CD4-positive, alpha-beta T cell (primary cell): ENCODE data around the gene SUSD6. TPM values are rescaled to one million over a fixed set of nuclear protein-coding genes. Genes with fewer than 3 reads are reported as not detected.

ENCODE experiments used
- ATAC-seq: fragments of 200-7000 bp; cut with Tn5 transposase; one replicate; pipeline ENCODE4 v1.10.0; 2022; ENCODE audit warnings: mild to moderate bottlenecking; ENCODE audit not compliant: poor library complexity
- CTCF ChIA-PET: fragments of 350-600 bp; sonication (Branson Sonifier 250); formaldehyde crosslinking; loops from one replicate; lab custom pipeline; 2021; ENCODE audit warnings: antibody characterized with exemption, inconsistent platforms; lab: Charles Lee
- POLR2A ChIA-PET: fragments of 350-600 bp; sonication (Branson Sonifier 250); formaldehyde crosslinking; loops from one replicate; lab custom pipeline; 2021; ENCODE audit warnings: antibody characterized with exemption, inconsistent platforms; lab: Charles Lee
- DNase-seq, 14 experiments: peaks; one replicate each; pipeline ENCODE4 v3.0.0-alpha.2; 2013 to 2020; ENCODE audit warnings: mixed read lengths in 2 of 14
- H3K27ac ChIP-seq, 2 donors: one replicate each; pipeline versions ENCODE4 v1.5.1 to v1.7.0; 2013; ENCODE audit warnings: low read length in 2 of 2, low read depth in 1 of 2, mild to moderate bottlenecking in 1 of 2
- H3K27me3 ChIP-seq, 2 experiments: 1 replicate in 1 of 2; 2 replicates in 1 of 2; pipeline versions ENCODE4 v1.6.1 to v1.7.0; 2013; ENCODE audit warnings: low read length in 2 of 2, control low read depth in 1 of 2, mild to moderate bottlenecking in 1 of 2, moderate library complexity in 1 of 2; ENCODE audit not compliant: insufficient read depth in 2 of 2, control insufficient read depth in 1 of 2
- H3K36me3 ChIP-seq: one replicate; pipeline ENCODE4 v1.6.1; 2013; ENCODE audit warnings: low read length, control low read depth; ENCODE audit not compliant: insufficient read depth
- H3K4me1 ChIP-seq: one replicate; pipeline ENCODE4 v1.6.1; 2013; ENCODE audit warnings: low read length, control low read depth; ENCODE audit not compliant: insufficient read depth
- H3K4me3 ChIP-seq: one replicate; pipeline ENCODE4 v1.5.1; 2013; ENCODE audit warnings: mild to moderate bottlenecking, low read length, moderate library complexity
- H3K9me3 ChIP-seq, 2 experiments: 1 replicate in 1 of 2; 2 replicates in 1 of 2; pipeline versions ENCODE4 v1.6.1 to v1.7.0; 2013; ENCODE audit warnings: low read length in 2 of 2, mild to moderate bottlenecking in 2 of 2, control low read depth in 1 of 2, moderate library complexity in 1 of 2; ENCODE audit not compliant: control insufficient read depth in 1 of 2, insufficient read depth in 1 of 2
- H3K27ac Mint-ChIP-seq: one replicate; pipeline ENCODE4 v1.8.0; 2020; ENCODE audit warnings: mixed read lengths
- H3K27me3 Mint-ChIP-seq: one replicate; pipeline ENCODE4 v1.8.0; 2021; ENCODE audit warnings: mixed read lengths
- H3K36me3 Mint-ChIP-seq: one replicate; pipeline ENCODE4 v1.8.0; 2021; ENCODE audit warnings: low read depth, mixed read lengths
- H3K4me1 Mint-ChIP-seq: one replicate; pipeline ENCODE4 v1.8.0; 2021; ENCODE audit warnings: low read depth, mixed read lengths
- H3K4me3 Mint-ChIP-seq: one replicate; pipeline ENCODE4 v1.8.0; 2020; ENCODE audit warnings: mild to moderate bottlenecking, mixed read lengths
- H3K9me3 Mint-ChIP-seq: one replicate; pipeline ENCODE4 v1.8.0; 2020; ENCODE audit warnings: mixed read lengths
- intact Hi-C, 2 experiments: fragments of 100-400 bp; cut with DNase I in 1 of 2; cut with micrococcal nuclease in 1 of 2; formaldehyde crosslinking; loops; one replicate each; pipeline versions ENCODE4 v1.15.1 to v1.9.0; 2023 to 2025; cut with DNase I, micrococcal nuclease
- total RNA-seq, 174 experiments: library from RNA in 2 of 174; stranded (reverse) in 2 of 174; gene quantifications; one replicate each; pipeline ENCODE4 v1.2.3 and lab custom pipeline; 2021 to 2026
- TF ChIP-seq, protein P1 (sequence below): fragments of 200-600 bp; IDR thresholded peaks from one replicate; pipeline ENCODE4 v1.8.0; 2022; ENCODE audit warnings: antibody characterized with exemption, mild to moderate bottlenecking

The SUSD6 gene
- total RNA-seq, 2 experiments from 2014 or later, result 93.7 to 95.1 TPM

DNA sequence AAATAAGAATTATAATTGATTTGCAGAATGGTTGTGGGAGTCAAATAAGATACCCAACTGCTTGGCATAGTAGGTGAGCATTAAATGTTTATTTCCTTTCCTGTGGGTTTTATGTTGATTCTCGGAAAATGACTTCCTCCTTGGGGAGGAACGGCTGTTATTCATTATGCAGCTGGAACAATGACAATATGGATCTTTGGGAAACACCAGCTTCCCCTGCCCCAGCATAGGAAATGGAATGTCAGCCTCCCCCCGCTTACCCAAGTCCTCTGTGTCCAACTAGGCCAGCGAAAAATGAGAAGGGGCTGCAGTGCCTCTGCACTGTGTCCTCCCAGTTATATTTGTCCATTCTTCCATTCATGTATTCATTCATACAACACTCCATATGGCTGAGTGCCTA, 25.0 kb upstream of the SUSD6 start:
- H3K36me3 Mint-ChIP-seq, result no peaks in the 10 kb centered on the region
- Histone ChIP-seq H3K9me3 (no peaks in the 10 kb centered on the region), H3K27me3 (no peaks in the 10 kb centered on the region), H3K27ac (no peak overlapping the region), H3K4me3 (no peak overlapping the region), H3K36me3 (no peaks in the 10 kb centered on the region), H3K4me1 (no peaks in the 10 kb centered on the region)
- no peaks in the 10 kb centered on the region for H3K27me3 Mint-ChIP-seq
- H3K4me3 Mint-ChIP-seq, result no peak overlapping the region
- H3K4me1 Mint-ChIP-seq, result no peaks in the 10 kb centered on the region
- no peak overlapping the region for H3K27ac Mint-ChIP-seq
- ATAC-seq, result no peak
- CTCF ChIA-PET, result interaction anchor here (2.6 kb wide), 1 partner anchor 12 kb away, joined by 11 read pairs; the partner anchor contains the start of gene CCDC177
- intact Hi-C loops, result no loop called here
- TF ChIP-seq, protein P1, sequence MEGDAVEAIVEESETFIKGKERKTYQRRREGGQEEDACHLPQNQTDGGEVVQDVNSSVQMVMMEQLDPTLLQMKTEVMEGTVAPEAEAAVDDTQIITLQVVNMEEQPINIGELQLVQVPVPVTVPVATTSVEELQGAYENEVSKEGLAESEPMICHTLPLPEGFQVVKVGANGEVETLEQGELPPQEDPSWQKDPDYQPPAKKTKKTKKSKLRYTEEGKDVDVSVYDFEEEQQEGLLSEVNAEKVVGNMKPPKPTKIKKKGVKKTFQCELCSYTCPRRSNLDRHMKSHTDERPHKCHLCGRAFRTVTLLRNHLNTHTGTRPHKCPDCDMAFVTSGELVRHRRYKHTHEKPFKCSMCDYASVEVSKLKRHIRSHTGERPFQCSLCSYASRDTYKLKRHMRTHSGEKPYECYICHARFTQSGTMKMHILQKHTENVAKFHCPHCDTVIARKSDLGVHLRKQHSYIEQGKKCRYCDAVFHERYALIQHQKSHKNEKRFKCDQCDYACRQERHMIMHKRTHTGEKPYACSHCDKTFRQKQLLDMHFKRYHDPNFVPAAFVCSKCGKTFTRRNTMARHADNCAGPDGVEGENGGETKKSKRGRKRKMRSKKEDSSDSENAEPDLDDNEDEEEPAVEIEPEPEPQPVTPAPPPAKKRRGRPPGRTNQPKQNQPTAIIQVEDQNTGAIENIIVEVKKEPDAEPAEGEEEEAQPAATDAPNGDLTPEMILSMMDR, result no peak
- no peak for DNase-seq
- POLR2A ChIA-PET, result interaction anchor here (1.1 kb wide), 1 partner anchor 27 kb away, joined by 3 read pairs; no protein-coding TSS in a partner anchor
- H3K9me3 Mint-ChIP-seq, result no peaks in the 10 kb centered on the region

DNA sequence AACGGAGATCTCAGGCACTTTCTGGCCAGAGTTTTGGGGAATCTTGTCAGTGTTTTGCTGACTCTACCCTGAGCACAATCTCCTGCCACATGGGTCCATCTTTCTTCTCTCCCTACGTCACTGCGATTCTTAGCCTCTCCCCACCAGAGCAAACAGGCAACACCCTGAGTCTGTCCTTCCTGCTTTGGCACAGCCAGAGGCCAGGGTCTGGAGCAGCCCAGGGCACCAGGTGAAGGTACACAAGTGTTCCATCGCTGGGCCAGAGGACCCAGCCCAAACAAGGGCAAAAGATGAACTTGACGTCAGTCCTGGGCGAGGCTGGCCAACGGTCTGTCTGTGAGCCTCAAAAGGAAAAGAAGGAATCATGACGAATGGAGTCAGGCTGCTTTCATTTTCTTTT, 24.0 kb upstream of the SUSD6 start:
- no peak overlapping the region for H3K4me3 Mint-ChIP-seq
- no peak overlapping the region for H3K27ac Mint-ChIP-seq
- Histone ChIP-seq H3K27ac (no peak overlapping the region), H3K27me3 (no peaks in the 10 kb centered on the region), H3K36me3 (no peaks in the 10 kb centered on the region), H3K4me3 (no peak overlapping the region), H3K9me3 (no peaks in the 10 kb centered on the region), H3K4me1 (no peaks in the 10 kb centered on the region)
- ATAC-seq (no peak), DNase-seq (no peak)
- TF ChIP-seq, protein P1, result no peak
- CTCF ChIA-PET, result no interaction called here
- H3K4me1 Mint-ChIP-seq, result no peaks in the 10 kb centered on the region
- no peaks in the 10 kb centered on the region for H3K27me3 Mint-ChIP-seq
- POLR2A ChIA-PET, result no interaction called here
- no peaks in the 10 kb centered on the region for H3K36me3 Mint-ChIP-seq
- intact Hi-C loops, result no loop called here
- no peaks in the 10 kb centered on the region for H3K9me3 Mint-ChIP-seq

DNA sequence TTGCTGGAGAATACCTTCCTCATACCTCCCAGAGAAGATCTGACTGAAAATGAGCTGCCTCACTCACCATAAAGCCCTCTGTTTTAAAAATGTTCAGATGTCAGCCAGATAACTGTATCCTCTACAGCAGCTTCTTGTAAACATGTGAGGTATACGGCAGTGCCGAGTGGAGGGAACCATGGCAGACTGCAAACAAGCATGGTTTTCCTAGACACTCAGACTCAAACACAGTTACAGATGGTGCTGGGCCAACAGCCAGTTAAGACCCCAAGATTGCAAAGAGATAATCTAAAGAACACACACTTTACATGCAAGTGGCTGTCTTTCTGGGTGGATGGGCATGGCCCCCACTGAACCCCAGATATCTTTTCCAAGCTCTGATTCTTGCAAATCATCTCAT, 20.1 kb upstream of the SUSD6 start:
- intact Hi-C loops, result no loop called here
- Mint-ChIP-seq H3K27me3 (no peaks in the 10 kb centered on the region), H3K4me3 (no peak overlapping the region), H3K27ac (no peak overlapping the region), H3K4me1 (no peaks in the 10 kb centered on the region), H3K36me3 (no peaks in the 10 kb centered on the region), H3K9me3 (no peaks in the 10 kb centered on the region)
- H3K27me3 ChIP-seq, result no peaks in the 10 kb centered on the region
- ChIA-PET CTCF (no interaction called here), POLR2A (interaction anchor here (0.7 kb wide), 1 partner anchor 9 kb away, joined by 3 read pairs; no protein-coding TSS in a partner anchor)
- DNase-seq, result no peak
- no peak for ATAC-seq
- no peaks in the 10 kb centered on the region for H3K4me1 ChIP-seq
- H3K9me3 ChIP-seq, result no peaks in the 10 kb centered on the region
- H3K4me3 ChIP-seq, result no peak overlapping the region
- no peaks in the 10 kb centered on the region for H3K36me3 ChIP-seq
- TF ChIP-seq, protein P1, result no peak
- H3K27ac ChIP-seq, result no peak overlapping the region
